ENCODE results near the gene SV2A. TPM values are rescaled to one million over a fixed set of nuclear protein-coding genes. Genes with fewer than 3 reads are reported as not detected.
A peak's percentile ranks its signal among the peaks of the same experiment; 100 is the strongest.
"Not testable (repeated sequence)": the region's sequence is repeated elsewhere in the genome, so short reads cannot be mapped to it uniquely, and the experiment has no call there.

SV2A gene
- total and polyA plus RNA-seq, 7 experiments from 2014 or later, result 1.3 to 18.8 (median 2.8) TPM

GRCh38 chr1:149940427-149940826 is 22.8 kb upstream of the SV2A start:
- no peak for ATAC-seq
- H3K4me1 Mint-ChIP-seq, result peaks cover 4 to 33% (median 7%) of the 10 kb centered on the region in 7 donors
- no peak overlapping the region for H3K4me3 Mint-ChIP-seq
- POLR2A ChIA-PET, result interaction anchor here (1.3 kb wide), 1 partner anchor 10 kb away, joined by 3 read pairs; no protein-coding TSS in a partner anchor
- peaks cover 0 to 12% (median 4%) of the 10 kb centered on the region in 5 donors for H3K36me3 Mint-ChIP-seq
- H3K9me3 Mint-ChIP-seq, result no peaks in the 10 kb centered on the region
- DNase-seq, result no peak
- CTCF ChIA-PET, result no interaction called here
- Histone ChIP-seq H3K27me3 (ENCODE audit: control insufficient read depth in 2 of 2, insufficient read depth in 2 of 2, low read length in 2 of 2) (no peaks in the 10 kb centered on the region), H3K9me3 (ENCODE audit: control insufficient read depth in 2 of 3, low read length in 3 of 3) (no peaks in the 10 kb centered on the region), H3K4me1 (ENCODE audit: control insufficient read depth in 2 of 2, insufficient read depth in 2 of 2, low read length in 2 of 2) (no peaks in the 10 kb centered on the region), H3K27ac (ENCODE audit: low read depth, low read length) (no peak overlapping the region), H3K4me3 (ENCODE audit: low read length) (no peak overlapping the region), H3K36me3 (ENCODE audit: control insufficient read depth in 2 of 3, insufficient read depth in 3 of 3, low read length in 3 of 3) (peaks cover 0 to 6% (median 0%) of the 10 kb centered on the region in 3 experiments)
- intact Hi-C loops (cut with micrococcal nuclease), result no loop called here
- H3K27me3 Mint-ChIP-seq, result no peaks in the 10 kb centered on the region
- H3K27ac Mint-ChIP-seq, result peak overlapping the region in 1 of 9 donors; percentile 48

- H3K4me1 ChIP-seq (ENCODE audit: control insufficient read depth in 2 of 2, insufficient read depth in 2 of 2, low read length in 2 of 2); CTCF ChIA-PET; H3K27ac ChIP-seq (ENCODE audit: low read depth, low read length); H3K4me3 ChIP-seq (ENCODE audit: low read length); ATAC-seq; H3K9me3 ChIP-seq (ENCODE audit: control insufficient read depth in 2 of 3, low read length in 3 of 3); intact Hi-C loops (cut with micrococcal nuclease); H3K36me3 ChIP-seq (ENCODE audit: control insufficient read depth in 2 of 3, insufficient read depth in 3 of 3, low read length in 3 of 3); H3K27me3 ChIP-seq (ENCODE audit: control insufficient read depth in 2 of 2, insufficient read depth in 2 of 2, low read length in 2 of 2); H3K9me3 Mint-ChIP-seq; H3K36me3 Mint-ChIP-seq; H3K27me3 Mint-ChIP-seq; DNase-seq: not testable (repeated sequence)
- Mint-ChIP-seq H3K4me3 (peak overlapping the region in 1 of 10 donors; percentile 60), H3K4me1 (peaks cover 4 to 31% (median 7%) of the 10 kb centered on the region in 7 donors), H3K27ac (peak overlapping the region in 2 of 9 donors; percentile 25 to 79)
- POLR2A ChIA-PET, result interaction anchor here (0.6 kb wide), 1 partner anchor 224 kb away, joined by 3 read pairs; no protein-coding TSS in a partner anchor
These were observed 21.0 kb upstream of the SV2A start for GRCh38 chr1:149938668-149939003.

GRCh38 chr1:149937759-149938158 is 20.1 kb upstream of the SV2A start:
- peaks cover 0 to 1% (median 0%) of the 10 kb centered on the region in 5 donors for H3K36me3 Mint-ChIP-seq
- no peak for ATAC-seq
- H3K9me3 Mint-ChIP-seq, result no peaks in the 10 kb centered on the region
- Histone ChIP-seq H3K9me3 (ENCODE audit: control insufficient read depth in 2 of 3, low read length in 3 of 3) (no peaks in the 10 kb centered on the region), H3K4me1 (ENCODE audit: control insufficient read depth in 2 of 2, insufficient read depth in 2 of 2, low read length in 2 of 2) (no peaks in the 10 kb centered on the region), H3K4me3 (ENCODE audit: low read length) (no peak overlapping the region), H3K27ac (ENCODE audit: low read depth, low read length) (no peak overlapping the region), H3K27me3 (ENCODE audit: control insufficient read depth in 2 of 2, insufficient read depth in 2 of 2, low read length in 2 of 2) (no peaks in the 10 kb centered on the region), H3K36me3 (ENCODE audit: control insufficient read depth in 2 of 3, insufficient read depth in 3 of 3, low read length in 3 of 3) (no peaks in the 10 kb centered on the region)
- ChIA-PET CTCF (no interaction called here), POLR2A (interaction anchor here (0.9 to 1.2 kb wide), 3 partner anchors 9 to 20 kb away, joined by 3 to 7 read pairs (median 4); partner anchors contain the start of genes SF3B4 and SV2A)
- peak overlapping the region in 2 of 9 donors; percentile 9 to 75 for H3K27ac Mint-ChIP-seq
- DNase-seq, result no peak
- H3K4me1 Mint-ChIP-seq, result peaks cover under 1 to 26% (median 7%) of the 10 kb centered on the region in 7 donors
- peak overlapping the region in 1 of 10 donors; percentile 70 for H3K4me3 Mint-ChIP-seq
- no peaks in the 10 kb centered on the region for H3K27me3 Mint-ChIP-seq
- intact Hi-C loops (cut with micrococcal nuclease), result loop anchor here in 1 of 2 donors (1.0 kb wide), 1 partner anchor 10 kb away; the partner anchor contains the start of gene SF3B4

GRCh38 chr1:149936992-149937705 is 19.5 kb upstream of the SV2A start:
- Histone ChIP-seq H3K4me1 (ENCODE audit: control insufficient read depth in 2 of 2, insufficient read depth in 2 of 2, low read length in 2 of 2) (no peaks in the 10 kb centered on the region), H3K9me3 (ENCODE audit: control insufficient read depth in 2 of 3, low read length in 3 of 3) (no peaks in the 10 kb centered on the region), H3K27ac (ENCODE audit: low read depth, low read length) (no peak overlapping the region), H3K27me3 (ENCODE audit: control insufficient read depth in 2 of 2, insufficient read depth in 2 of 2, low read length in 2 of 2) (no peaks in the 10 kb centered on the region), H3K4me3 (ENCODE audit: low read length) (no peak overlapping the region), H3K36me3 (ENCODE audit: control insufficient read depth in 2 of 3, insufficient read depth in 3 of 3, low read length in 3 of 3) (no peaks in the 10 kb centered on the region)
- intact Hi-C loops (cut with micrococcal nuclease), result loop anchor here in 1 of 2 donors (1.0 kb wide), 1 partner anchor 10 kb away; the partner anchor contains the start of gene SF3B4
- Mint-ChIP-seq H3K4me1 (peaks cover 0 to 27% (median 7%) of the 10 kb centered on the region in 7 donors), H3K27me3 (peaks cover 0 to 2% (median 0%) of the 10 kb centered on the region in 5 donors), H3K36me3 (peaks cover 0 to 2% (median 0%) of the 10 kb centered on the region in 5 donors), H3K27ac (peak overlapping the region in 3 of 9 donors; percentile 23 to 75 (median 23)), H3K9me3 (no peaks in the 10 kb centered on the region), H3K4me3 (peak overlapping the region in 1 of 10 donors; percentile 56)
- ChIA-PET POLR2A (interaction anchor here (0.9 to 1.2 kb wide), 3 partner anchors 9 to 20 kb away, joined by 3 to 7 read pairs (median 4); partner anchors contain the start of genes SF3B4 and SV2A), CTCF (no interaction called here)
- DNase-seq (no peak), ATAC-seq (no peak)

- no peaks in the 10 kb centered on the region for H3K9me3 Mint-ChIP-seq
- H3K27ac Mint-ChIP-seq, result peak within 1 kb of the TSS in 4 of 9 donors; percentile 23 to 75 (median 28)
- peaks cover 0 to 34% (median 9%) of the 10 kb centered on the region in 7 donors for H3K4me1 Mint-ChIP-seq
- Histone ChIP-seq H3K36me3 (ENCODE audit: control insufficient read depth in 2 of 3, insufficient read depth in 3 of 3, low read length in 3 of 3) (no peaks in the 10 kb centered on the region), H3K27ac (ENCODE audit: low read depth, low read length) (no peak within 1 kb of the TSS), H3K27me3 (ENCODE audit: control insufficient read depth in 2 of 2, insufficient read depth in 2 of 2, low read length in 2 of 2) (no peaks in the 10 kb centered on the region), H3K4me1 (ENCODE audit: control insufficient read depth in 2 of 2, insufficient read depth in 2 of 2, low read length in 2 of 2) (no peaks in the 10 kb centered on the region), H3K9me3 (ENCODE audit: control insufficient read depth in 2 of 3, low read length in 3 of 3) (no peaks in the 10 kb centered on the region), H3K4me3 (ENCODE audit: low read length) (no peak within 1 kb of the TSS)
- no peak for ATAC-seq
- intact Hi-C loops (cut with micrococcal nuclease), result no loop called here
- H3K27me3 Mint-ChIP-seq, result peaks cover 0 to 9% (median 2%) of the 10 kb centered on the region in 5 donors
- ChIA-PET POLR2A (interaction anchor here (8.7 kb wide), 1 partner anchor 49 kb away, joined by 174 read pairs; a partner anchor contains a TSS), CTCF (no interaction called here)
- peak within 1 kb of the TSS in 1 of 10 donors; percentile 70 for H3K4me3 Mint-ChIP-seq
- no peak for DNase-seq
- H3K36me3 Mint-ChIP-seq, result peaks cover 0 to 7% (median 0%) of the 10 kb centered on the region in 5 donors
These were observed 18.7 kb upstream of the SV2A start, which contains the start of gene MTMR11 for GRCh38 chr1:149936170-149936991. Gene MTMR11 (minus strand): TSS chr1:149936879. CDS start chr1:149936647, 232 bp downstream.

- Mint-ChIP-seq H3K4me3 (no peak overlapping the region), H3K36me3 (peaks cover 0 to 9% (median 0%) of the 10 kb centered on the region in 5 donors), H3K9me3 (no peaks in the 10 kb centered on the region), H3K27me3 (peaks cover 0 to 13% (median 5%) of the 10 kb centered on the region in 5 donors), H3K4me1 (peaks cover under 1 to 45% (median 11%) of the 10 kb centered on the region in 7 donors), H3K27ac (no peak overlapping the region)
- intact Hi-C loops (cut with micrococcal nuclease), result no loop called here
- Histone ChIP-seq H3K27ac (ENCODE audit: low read depth, low read length) (no peak overlapping the region), H3K36me3 (ENCODE audit: control insufficient read depth in 2 of 3, insufficient read depth in 3 of 3, low read length in 3 of 3) (no peaks in the 10 kb centered on the region), H3K4me3 (ENCODE audit: low read length) (no peak overlapping the region), H3K9me3 (ENCODE audit: control insufficient read depth in 2 of 3, low read length in 3 of 3) (no peaks in the 10 kb centered on the region), H3K4me1 (ENCODE audit: control insufficient read depth in 2 of 2, insufficient read depth in 2 of 2, low read length in 2 of 2) (no peaks in the 10 kb centered on the region), H3K27me3 (ENCODE audit: control insufficient read depth in 2 of 2, insufficient read depth in 2 of 2, low read length in 2 of 2) (no peaks in the 10 kb centered on the region)
- CTCF ChIA-PET, result no interaction called here
- POLR2A ChIA-PET, result interaction anchor here (8.7 kb wide), 1 partner anchor 46 kb away, joined by 174 read pairs; a partner anchor contains a TSS
- no peak for ATAC-seq
- no peak for DNase-seq
These were observed 16.7 kb upstream of the SV2A start for GRCh38 chr1:149934356-149934755.

All from naive thymus-derived CD4-positive, alpha-beta T cell (primary cell).